Smooth muscle cell (in vitro differentiated cells): ENCODE data around the gene HDAC9. TPM values are rescaled to one million over a fixed set of nuclear protein-coding genes. Genes with fewer than 3 reads are reported as not detected.
A peak's percentile ranks its signal among the peaks of the same experiment; 100 is the strongest.

Source experiments
- DNase-seq: peaks from one replicate; lab custom pipeline; 2025; ENCODE audit not compliant: unreplicated experiment; lab: John Stamatoyannopoulos, UW
- H2AFZ ChIP-seq: fragments of 200-600 bp; sonication (generic); 2 replicates; pipeline ENCODE4 v1.6.0; 2016; ENCODE audit warnings: antibody characterized with exemption, low read depth, mild to moderate bottlenecking
- H3F3A ChIP-seq: fragments of 200-600 bp; sonication (generic); 2 replicates; pipeline ENCODE4 v1.6.0; 2017; ENCODE audit warnings: antibody characterized with exemption, low read depth
- H3K27ac ChIP-seq: fragments of 200-600 bp; sonication (generic); 2 replicates; pipeline ENCODE4 v1.5.1; 2016; ENCODE audit warnings: low read depth, mild to moderate bottlenecking
- H3K27me3 ChIP-seq: fragments of 200-600 bp; sonication (generic); 2 replicates; pipeline ENCODE4 v1.6.1; 2016; ENCODE audit warnings: low read depth, mild to moderate bottlenecking
- H3K36me3 ChIP-seq: fragments of 200-600 bp; sonication (generic); 2 replicates; pipeline ENCODE4 v1.5.1; 2016; ENCODE audit warnings: low read depth
- H3K4me1 ChIP-seq: fragments of 200-600 bp; sonication (generic); 2 replicates; pipeline ENCODE4 v1.5.1; 2016; ENCODE audit warnings: low read depth
- H3K4me2 ChIP-seq: fragments of 200-600 bp; sonication (generic); 2 replicates; pipeline ENCODE4 v1.6.0; 2016; ENCODE audit warnings: mild to moderate bottlenecking
- H3K4me3 ChIP-seq: fragments of 200-600 bp; sonication (generic); 2 replicates; pipeline ENCODE4 v1.5.1; 2016; ENCODE audit warnings: mild to moderate bottlenecking
- H3K79me2 ChIP-seq: fragments of 200-600 bp; sonication (generic); 2 replicates; pipeline ENCODE4 v1.6.0; 2016; ENCODE audit warnings: low read depth, mild to moderate bottlenecking
- H3K9ac ChIP-seq: fragments of 200-600 bp; sonication (generic); 2 replicates; pipeline ENCODE4 v1.6.0; 2016; ENCODE audit warnings: low read depth
- H3K9me3 ChIP-seq: fragments of 200-600 bp; sonication (generic); replicated peaks from 2 replicates; pipeline ENCODE4 v1.5.1; 2016; ENCODE audit warnings: low read depth
- H4K20me1 ChIP-seq: fragments of 200-600 bp; sonication (generic); 2 replicates; pipeline ENCODE4 v1.6.0; 2016; ENCODE audit warnings: low read depth
- WGBS: methylation state at CpG from one replicate; pipeline ENCODE4 v1.1.7; 2016; ENCODE audit warnings: low lambda C conversion rate; 5-methylcytosine and 5-hydroxymethylcytosine counted together
- polyA plus RNA-seq: library from polyadenylated mRNA; unstranded; fragments of >200 nt; fragmentation: Nextera tagmentation; extraction: Ambion mirVana; gene quantifications from 2 replicates; pipeline ENCODE4 v1.2.1, GENCODE V29; 2016
- total RNA-seq: library from RNA; depleted of rRNA; stranded (reverse); fragments of >200 nt; gene quantifications from 2 replicates; pipeline ENCODE4 v1.2.3, GENCODE V29; 2014
- TF ChIP-seq, protein P1 (sequence below): fragments of 200-600 bp; sonication (generic); IDR thresholded peaks from 2 replicates; pipeline ENCODE4 v1.5.1; 2017; ENCODE audit warnings: borderline replicate concordance, mild to moderate bottlenecking, antibody characterized with exemption; ENCODE audit not compliant: insufficient read depth, poor library complexity, severe bottlenecking

HDAC9 gene
- total and polyA plus RNA-seq, 2 experiments from 2014 or later: 2.2 to 7.1 TPM

DNA sequence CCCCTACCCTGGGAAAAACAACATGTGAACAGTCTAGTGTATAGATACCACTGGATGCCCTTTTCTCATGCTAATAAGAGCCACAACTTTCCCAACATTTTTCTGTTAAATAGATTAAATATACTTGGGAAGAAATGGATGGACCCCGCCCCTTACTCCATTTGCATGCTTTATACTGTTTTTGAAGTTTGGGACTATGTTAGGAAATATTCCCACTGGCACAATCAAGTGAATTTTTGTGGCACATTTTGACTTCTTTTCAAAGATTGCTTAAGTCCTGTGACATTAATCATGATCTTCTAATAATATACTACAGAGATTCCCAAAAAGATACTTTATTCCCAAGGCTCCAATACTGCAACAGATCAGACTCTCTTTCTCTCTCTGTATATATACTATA, 405.3 kb downstream of the HDAC9 start:
- H3K9me3 ChIP-seq: no peaks in the 10 kb centered on the region
- H3F3A ChIP-seq: no peaks in the 10 kb centered on the region
- no peak overlapping the region for H3K4me2 ChIP-seq
- H3K9ac ChIP-seq: no peak overlapping the region
- no peaks in the 10 kb centered on the region for H3K79me2 ChIP-seq
- H3K36me3 ChIP-seq: no peaks in the 10 kb centered on the region
- H3K27ac ChIP-seq: no peak overlapping the region
- no peak for DNase-seq
- no peaks in the 10 kb centered on the region for H4K20me1 ChIP-seq
- 91% methylated on average over 1 of the region's 1 CpG for WGBS
- H2AFZ ChIP-seq: no peak overlapping the region
- H3K4me1 ChIP-seq: peaks cover 4% of the 10 kb centered on the region
- H3K27me3 ChIP-seq: no peaks in the 10 kb centered on the region
- no peak overlapping the region for H3K4me3 ChIP-seq
- TF ChIP-seq, protein P1, sequence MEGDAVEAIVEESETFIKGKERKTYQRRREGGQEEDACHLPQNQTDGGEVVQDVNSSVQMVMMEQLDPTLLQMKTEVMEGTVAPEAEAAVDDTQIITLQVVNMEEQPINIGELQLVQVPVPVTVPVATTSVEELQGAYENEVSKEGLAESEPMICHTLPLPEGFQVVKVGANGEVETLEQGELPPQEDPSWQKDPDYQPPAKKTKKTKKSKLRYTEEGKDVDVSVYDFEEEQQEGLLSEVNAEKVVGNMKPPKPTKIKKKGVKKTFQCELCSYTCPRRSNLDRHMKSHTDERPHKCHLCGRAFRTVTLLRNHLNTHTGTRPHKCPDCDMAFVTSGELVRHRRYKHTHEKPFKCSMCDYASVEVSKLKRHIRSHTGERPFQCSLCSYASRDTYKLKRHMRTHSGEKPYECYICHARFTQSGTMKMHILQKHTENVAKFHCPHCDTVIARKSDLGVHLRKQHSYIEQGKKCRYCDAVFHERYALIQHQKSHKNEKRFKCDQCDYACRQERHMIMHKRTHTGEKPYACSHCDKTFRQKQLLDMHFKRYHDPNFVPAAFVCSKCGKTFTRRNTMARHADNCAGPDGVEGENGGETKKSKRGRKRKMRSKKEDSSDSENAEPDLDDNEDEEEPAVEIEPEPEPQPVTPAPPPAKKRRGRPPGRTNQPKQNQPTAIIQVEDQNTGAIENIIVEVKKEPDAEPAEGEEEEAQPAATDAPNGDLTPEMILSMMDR: no peak

DNA sequence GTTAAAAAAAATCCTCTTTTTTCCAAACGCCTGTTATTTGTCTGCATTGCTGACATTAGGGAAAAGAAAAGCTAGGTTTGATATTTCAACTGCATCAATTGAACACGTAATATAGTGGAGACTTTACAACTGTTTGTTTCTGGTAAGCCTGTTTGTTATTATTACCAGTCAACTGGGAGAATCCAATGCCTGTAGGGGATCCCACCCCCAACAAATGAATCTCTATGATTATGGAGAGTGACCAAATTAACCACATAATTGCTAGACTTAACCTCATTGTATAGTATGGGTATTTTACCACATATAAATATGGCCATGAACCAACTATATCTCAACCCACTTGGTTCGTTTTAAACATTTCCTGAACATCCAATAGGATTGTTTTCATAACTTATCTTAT, 405.8 kb downstream of the HDAC9 start:
- H3F3A ChIP-seq: no peaks in the 10 kb centered on the region
- peaks cover 2% of the 10 kb centered on the region for H3K4me1 ChIP-seq
- H3K36me3 ChIP-seq: no peaks in the 10 kb centered on the region
- TF ChIP-seq, protein P1: no peak
- H3K9ac ChIP-seq: no peak overlapping the region
- DNase-seq: no peak
- no peaks in the 10 kb centered on the region for H3K9me3 ChIP-seq
- no peaks in the 10 kb centered on the region for H3K79me2 ChIP-seq
- H3K27me3 ChIP-seq: no peaks in the 10 kb centered on the region
- H3K4me3 ChIP-seq: no peak overlapping the region
- H3K27ac ChIP-seq: no peak overlapping the region
- no peak overlapping the region for H3K4me2 ChIP-seq
- H4K20me1 ChIP-seq: no peaks in the 10 kb centered on the region
- WGBS: 71% methylated on average over 3 of the region's 3 CpGs
- no peak overlapping the region for H2AFZ ChIP-seq

DNA sequence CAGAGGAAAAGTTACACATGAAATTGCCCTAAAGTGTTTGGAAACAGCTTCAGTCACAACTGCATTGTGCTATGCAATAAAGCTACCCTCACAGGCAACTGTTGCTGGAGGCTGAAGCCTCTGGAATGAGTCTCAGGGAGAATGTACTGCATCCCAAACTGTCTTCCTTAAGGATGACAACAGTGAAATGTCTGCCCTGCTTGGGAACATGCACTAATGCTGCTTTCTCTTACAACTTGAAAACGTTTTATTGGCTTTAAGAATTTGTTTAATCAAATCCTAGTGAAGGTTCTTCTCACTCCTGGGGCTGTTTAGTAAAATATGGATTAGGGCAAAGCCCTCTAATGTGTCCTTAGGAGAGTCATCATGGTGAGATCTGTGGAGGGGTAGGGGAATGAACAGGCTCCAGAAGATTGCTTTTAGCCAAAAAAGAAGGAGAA, 406.5 kb downstream of the HDAC9 start:
- Histone ChIP-seq H3K4me2 (no peak overlapping the region), H2AFZ (peak overlapping the region; percentile 44), H3K9ac (no peak overlapping the region), H3K9me3 (no peaks in the 10 kb centered on the region), H4K20me1 (no peaks in the 10 kb centered on the region), H3K36me3 (no peaks in the 10 kb centered on the region), H3K27me3 (no peaks in the 10 kb centered on the region), H3K79me2 (no peaks in the 10 kb centered on the region), H3K4me3 (no peak overlapping the region), H3K27ac (no peak overlapping the region), H3F3A (no peaks in the 10 kb centered on the region), H3K4me1 (no peaks in the 10 kb centered on the region)
- TF ChIP-seq, protein P1: no peak
- DNase-seq: no peak
- WGBS: 4% methylated on average over 1 of the region's 1 CpG

DNA sequence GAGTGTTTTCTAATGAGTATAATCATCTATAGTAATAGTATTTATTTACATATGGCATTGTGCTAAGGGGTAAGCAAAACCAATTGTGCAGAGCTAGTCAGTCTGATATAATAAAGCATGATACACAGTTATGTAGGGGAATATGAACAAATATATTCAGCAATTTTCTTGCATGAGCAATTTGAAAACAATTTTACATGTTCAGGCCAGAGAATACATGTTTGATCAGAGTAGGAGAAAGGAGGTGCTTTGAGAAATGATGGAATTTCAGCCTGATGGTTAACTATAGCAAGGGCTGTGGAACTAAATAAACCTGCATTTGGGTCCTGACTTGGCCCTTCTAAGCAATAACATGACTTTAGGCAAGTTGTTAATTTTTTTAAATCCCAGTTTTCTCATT, 407.3 kb downstream of the HDAC9 start:
- TF ChIP-seq, protein P1: no peak

More for the DNA sequence above, 407.3 kb downstream of the HDAC9 start:
- no peaks in the 10 kb centered on the region for H3F3A ChIP-seq
- no peaks in the 10 kb centered on the region for H3K36me3 ChIP-seq
- no peaks in the 10 kb centered on the region for H3K4me1 ChIP-seq
- H3K27me3 ChIP-seq: no peaks in the 10 kb centered on the region
- H3K9ac ChIP-seq: no peak overlapping the region
- H3K79me2 ChIP-seq: no peaks in the 10 kb centered on the region
- H3K4me2 ChIP-seq: no peak overlapping the region
- no peak overlapping the region for H2AFZ ChIP-seq
- no peaks in the 10 kb centered on the region for H3K9me3 ChIP-seq
- DNase-seq: no peak
- H4K20me1 ChIP-seq: no peaks in the 10 kb centered on the region
- no peak overlapping the region for H3K27ac ChIP-seq
- H3K4me3 ChIP-seq: no peak overlapping the region
